H9 (cell line): ENCODE measurements around the gene PRR3. TPM values are rescaled to one million over a fixed set of nuclear protein-coding genes. Genes with fewer than 3 reads are reported as not detected.

Experiments used
- DNase-seq: peaks from one replicate; pipeline ENCODE4 v3.0.0-alpha.2; 2017
- H2AFZ ChIP-seq: one replicate; pipeline ENCODE4 v1.6.1; 2013; ENCODE audit warnings: mild to moderate bottlenecking, low read length, control low read depth, moderate library complexity
- H2AK5ac ChIP-seq: 2 replicates; pipeline ENCODE4 v1.6.1; 2013; ENCODE audit warnings: low read length, control low read depth, mixed read lengths; ENCODE audit not compliant: insufficient read length
- H2BK120ac ChIP-seq: one replicate; pipeline ENCODE4 v1.6.1; 2013; ENCODE audit warnings: low read depth, mild to moderate bottlenecking, low read length, control low read depth, inconsistent platforms; ENCODE audit not compliant: poor library complexity, severe bottlenecking
- H2BK12ac ChIP-seq: 2 replicates; pipeline ENCODE4 v1.6.1; 2013; ENCODE audit warnings: low read length, control low read depth, mixed read lengths, low read depth; ENCODE audit not compliant: insufficient read length
- H2BK15ac ChIP-seq: 2 replicates; pipeline ENCODE4 v1.6.1; 2013; ENCODE audit warnings: low read depth, low read length, control low read depth
- H2BK20ac ChIP-seq: one replicate; pipeline ENCODE4 v1.6.1; 2013; ENCODE audit warnings: low read depth, mild to moderate bottlenecking, low read length, control low read depth, inconsistent platforms; ENCODE audit not compliant: poor library complexity, severe bottlenecking
- H2BK5ac ChIP-seq: 2 replicates; pipeline ENCODE4 v1.6.1; 2013; ENCODE audit warnings: low read length, control low read depth, mixed read lengths; ENCODE audit not compliant: insufficient read length
- H3K14ac ChIP-seq: 2 replicates; pipeline ENCODE4 v1.6.1; 2013; ENCODE audit warnings: low read length, control low read depth; ENCODE audit not compliant: insufficient read depth
- H3K18ac ChIP-seq: 2 replicates; pipeline ENCODE4 v1.6.1; 2013; ENCODE audit warnings: low read depth, mild to moderate bottlenecking, mixed read lengths, low read length, control low read depth; ENCODE audit not compliant: insufficient read length
- H3K23ac ChIP-seq: 2 replicates; pipeline ENCODE4 v1.6.1; 2013; ENCODE audit warnings: low read length, control low read depth, mixed read lengths, low read depth; ENCODE audit not compliant: insufficient read length
- H3K23me2 ChIP-seq: 2 replicates; pipeline ENCODE4 v1.6.1; 2013; ENCODE audit warnings: low read depth, mild to moderate bottlenecking, mixed read lengths, low read length, control low read depth; ENCODE audit not compliant: insufficient read length, poor library complexity, severe bottlenecking
- H3K27ac ChIP-seq: 2 replicates; pipeline ENCODE4 v1.5.1; 2013; ENCODE audit warnings: low read length, control low read depth, mixed read lengths, low read depth; ENCODE audit not compliant: insufficient read length
- H3K27me3 ChIP-seq: 2 replicates; pipeline ENCODE4 v1.6.1; 2013; ENCODE audit warnings: low read length, control low read depth, inconsistent platforms; ENCODE audit not compliant: insufficient read depth
- H3K4ac ChIP-seq: 2 replicates; pipeline ENCODE4 v1.6.1; 2013; ENCODE audit warnings: low read depth, mild to moderate bottlenecking, control low read depth, inconsistent platforms, low read length, moderate library complexity
- H3K4me1 ChIP-seq: 2 replicates; pipeline ENCODE4 v1.6.1; 2013; ENCODE audit warnings: low read length, control low read depth, inconsistent platforms; ENCODE audit not compliant: insufficient read depth
- H3K4me2 ChIP-seq: 2 replicates; pipeline ENCODE4 v1.6.1; 2013; ENCODE audit warnings: low read length, control low read depth, mixed read lengths; ENCODE audit not compliant: insufficient read length, insufficient read depth
- H3K56ac ChIP-seq: 2 replicates; pipeline ENCODE4 v1.6.1; 2013; ENCODE audit warnings: low read depth, mild to moderate bottlenecking, mixed read lengths, low read length, control low read depth; ENCODE audit not compliant: insufficient read length
- H3K79me1 ChIP-seq: 2 replicates; pipeline ENCODE4 v1.6.1; 2013; ENCODE audit warnings: low read depth, mild to moderate bottlenecking, moderate library complexity, low read length, control low read depth, inconsistent platforms; ENCODE audit not compliant: insufficient read depth, poor library complexity, severe bottlenecking
- H3K79me2 ChIP-seq: 2 replicates; pipeline ENCODE4 v1.6.1; 2013; ENCODE audit warnings: low read length, control low read depth, inconsistent platforms; ENCODE audit not compliant: insufficient read depth
- H3K9ac ChIP-seq: 2 replicates; pipeline ENCODE4 v1.6.1; 2013; ENCODE audit warnings: low read length, control low read depth, mixed read lengths; ENCODE audit not compliant: insufficient read length; ENCODE audit errors: extremely low read depth
- H3K9me3 ChIP-seq: one replicate; pipeline ENCODE4 v1.6.1; 2013; ENCODE audit warnings: low read depth, low read length, inconsistent platforms; ENCODE audit not compliant: control insufficient read depth
- H3T11ph ChIP-seq: one replicate; pipeline ENCODE4 v1.6.1; 2013; ENCODE audit warnings: mild to moderate bottlenecking, low read length, control low read depth, inconsistent platforms
- H4K20me1 ChIP-seq: one replicate; pipeline ENCODE4 v1.6.1; 2013; ENCODE audit not compliant: control insufficient read depth, insufficient read length, insufficient read depth
- H4K5ac ChIP-seq: 2 replicates; pipeline ENCODE4 v1.6.1; 2013; ENCODE audit warnings: low read depth, mild to moderate bottlenecking, mixed read lengths, low read length, control low read depth; ENCODE audit not compliant: insufficient read length
- H4K8ac ChIP-seq: replicated peaks from 2 replicates; pipeline ENCODE4 v1.6.1; 2013; ENCODE audit warnings: low read length, control low read depth, mixed read lengths, low read depth; ENCODE audit not compliant: insufficient read length
- H4K91ac ChIP-seq: 2 replicates; pipeline ENCODE4 v1.6.1; 2013; ENCODE audit warnings: low read depth, mild to moderate bottlenecking, moderate library complexity, mixed read lengths, low read length, control low read depth; ENCODE audit not compliant: insufficient read length
- H3K27ac Mint-ChIP-seq, 3 experiments: 2 replicates in 2 of 3; 3 replicates in 1 of 3; pipeline ENCODE4 v1.8.0; 2020 to 2021; ENCODE audit warnings: mixed read lengths in 3 of 3, mild to moderate bottlenecking in 1 of 3, moderate library complexity in 1 of 3
- H3K27me3 Mint-ChIP-seq: 2 replicates; pipeline ENCODE4 v1.8.0; 2021; ENCODE audit warnings: low read depth, mild to moderate bottlenecking, moderate library complexity, mixed read lengths
- H3K36me3 Mint-ChIP-seq, 3 experiments: 2 replicates in 2 of 3; 3 replicates in 1 of 3; pipeline ENCODE4 v1.8.0; 2020 to 2021; ENCODE audit warnings: low read depth in 3 of 3, mixed read lengths in 3 of 3; ENCODE audit not compliant: insufficient read depth in 1 of 3
- H3K4me1 Mint-ChIP-seq, 2 experiments: 2 replicates each; pipeline ENCODE4 v1.8.0; 2020; ENCODE audit warnings: mixed read lengths in 2 of 2
- H3K4me3 Mint-ChIP-seq, 2 experiments: 2 replicates in 1 of 2; 3 replicates in 1 of 2; pipeline ENCODE4 v1.8.0; 2020 to 2021; ENCODE audit warnings: mild to moderate bottlenecking in 2 of 2, mixed read lengths in 2 of 2, moderate library complexity in 1 of 2
- H3K9me3 Mint-ChIP-seq, 2 experiments: 2 replicates in 1 of 2; 3 replicates in 1 of 2; pipeline ENCODE4 v1.8.0; 2020; ENCODE audit warnings: mild to moderate bottlenecking in 2 of 2, mixed read lengths in 2 of 2, moderate library complexity in 1 of 2
- CTCF ChIP-seq: fragments of 200-600 bp; sonication (generic); conservative IDR thresholded peaks from 3 replicates; pipeline ENCODE4 v1.8.0; 2021; ENCODE audit warnings: antibody characterized with exemption, mild to moderate bottlenecking
- WGBS: extraction: QIAGEN DNeasy Blood & Tissue Kit; methylation state at CpG from one replicate; pipeline ENCODE4 v1.1.7; 2013; ENCODE audit warnings: missing lambda C conversion rate, low lambda C conversion rate, mixed read lengths; ENCODE audit not compliant: insufficient read length; ENCODE audit errors: extremely low coverage; 5-methylcytosine and 5-hydroxymethylcytosine counted together
- total RNA-seq: library from RNA; stranded (reverse); gene quantifications from 2 replicates; pipeline ENCODE4 v1.2.1, GENCODE V29; 2021

PRR3 gene
- total RNA-seq, 1 experiment from 2014 or later = 17.0 TPM

GRCh38 chr6:30544666-30545272 is 12.3 kb upstream of the PRR3 start:
- H3K4me2 ChIP-seq = no peak overlapping the region
- H4K5ac ChIP-seq = no peak overlapping the region
- H4K20me1 ChIP-seq = no peaks in the 10 kb centered on the region
- no peaks in the 10 kb centered on the region for H3K9me3 ChIP-seq
- no peak overlapping the region for H2BK5ac ChIP-seq
- H3K23ac ChIP-seq = no peak overlapping the region
- Mint-ChIP-seq H3K4me1 (peaks cover 10% of the 10 kb centered on the region in 2 experiments), H3K27ac (no peak overlapping the region; a peak in 1 of 7 replicates), H3K27me3 (no peaks in the 10 kb centered on the region; the same call in 1 of the 2 replicates), H3K36me3 (peaks cover 7 to 40% (median 26%) of the 10 kb centered on the region in 3 experiments; a peak in 5 of 7 replicates), H3K9me3 (no peaks in the 10 kb centered on the region; a peak in 1 of 5 replicates), H3K4me3 (no peak overlapping the region)
- H2AK5ac ChIP-seq = no peak overlapping the region
- H2BK12ac ChIP-seq = no peak overlapping the region
- no peak overlapping the region for H4K8ac ChIP-seq
- no peak overlapping the region for H3K56ac ChIP-seq
- no peak overlapping the region for H2BK120ac ChIP-seq
- no peak overlapping the region for H3K18ac ChIP-seq
- no peaks in the 10 kb centered on the region for H3K27me3 ChIP-seq
- no CpG with 5 or more reads among the region's 6 CpGs for WGBS
- no peak for DNase-seq
- no peaks in the 10 kb centered on the region for H3K23me2 ChIP-seq
- no peak overlapping the region for H2AFZ ChIP-seq
- no peak overlapping the region for H2BK20ac ChIP-seq
- no peak overlapping the region for H3K27ac ChIP-seq
- no peak overlapping the region for H3K9ac ChIP-seq
- no peaks in the 10 kb centered on the region for H3K79me2 ChIP-seq
- 0 out of 2 replicates have a peak, but pooled peaks cover 3% of the 10 kb centered on the region for H3K4me1 ChIP-seq
- no peaks in the 10 kb centered on the region for H3K79me1 ChIP-seq
- peak; percentile 75 for TF ChIP-seq CTCF
- H2BK15ac ChIP-seq = no peak overlapping the region
- H3T11ph ChIP-seq = no peak overlapping the region
- H3K14ac ChIP-seq = no peak overlapping the region
- H4K91ac ChIP-seq = no peak overlapping the region
- no peak overlapping the region for H3K4ac ChIP-seq
